HG02678 (cell line): ENCODE measurements around the gene CCDC178.

Experiments used
- ATAC-seq: cut with Tn5 transposase; IDR thresholded peaks from one replicate; pipeline ENCODE4 v1.9.1; 2021; ENCODE audit warnings: mild to moderate bottlenecking, moderate library complexity; ENCODE audit not compliant: unreplicated experiment

Gene CCDC178

DNA sequence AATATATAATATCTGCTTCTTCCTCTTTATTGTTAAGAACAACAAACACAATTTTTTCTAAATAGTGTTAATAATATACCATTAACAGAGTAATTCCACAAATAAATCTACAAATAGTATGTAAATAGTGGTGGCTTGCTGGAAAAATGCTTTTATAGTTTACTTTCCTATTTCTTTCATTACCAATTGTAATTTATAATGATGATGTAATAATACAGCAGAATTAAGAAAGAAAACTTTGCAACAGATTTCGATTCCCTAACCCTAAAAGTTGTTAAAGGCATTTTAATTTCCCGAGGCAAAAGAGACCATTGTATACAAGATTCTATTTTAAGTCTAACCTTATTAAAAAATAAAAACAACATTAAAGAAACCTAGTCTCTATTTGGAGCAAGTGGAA, 307.9 kb downstream of the CCDC178 start:
- no peak for ATAC-seq

DNA sequence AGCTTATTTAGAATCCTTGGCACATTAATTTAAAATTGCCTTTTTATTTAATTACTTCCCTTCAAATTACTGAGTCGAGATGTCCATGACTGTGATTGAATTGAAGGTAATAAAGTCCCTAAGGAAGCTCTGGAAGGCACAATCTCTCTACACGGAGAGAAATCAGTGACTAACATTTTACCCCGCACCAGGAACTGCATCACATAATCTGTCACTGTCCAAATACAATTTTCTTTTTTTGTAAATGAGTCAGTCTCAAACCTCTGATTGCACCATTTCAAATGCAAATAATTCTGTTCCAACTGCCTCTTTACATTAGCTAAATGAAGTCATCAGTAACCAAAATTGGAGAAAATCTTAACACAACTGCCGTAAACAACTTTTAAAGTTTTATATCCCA, 311.9 kb downstream of the CCDC178 start:
- ATAC-seq, result no peak

DNA sequence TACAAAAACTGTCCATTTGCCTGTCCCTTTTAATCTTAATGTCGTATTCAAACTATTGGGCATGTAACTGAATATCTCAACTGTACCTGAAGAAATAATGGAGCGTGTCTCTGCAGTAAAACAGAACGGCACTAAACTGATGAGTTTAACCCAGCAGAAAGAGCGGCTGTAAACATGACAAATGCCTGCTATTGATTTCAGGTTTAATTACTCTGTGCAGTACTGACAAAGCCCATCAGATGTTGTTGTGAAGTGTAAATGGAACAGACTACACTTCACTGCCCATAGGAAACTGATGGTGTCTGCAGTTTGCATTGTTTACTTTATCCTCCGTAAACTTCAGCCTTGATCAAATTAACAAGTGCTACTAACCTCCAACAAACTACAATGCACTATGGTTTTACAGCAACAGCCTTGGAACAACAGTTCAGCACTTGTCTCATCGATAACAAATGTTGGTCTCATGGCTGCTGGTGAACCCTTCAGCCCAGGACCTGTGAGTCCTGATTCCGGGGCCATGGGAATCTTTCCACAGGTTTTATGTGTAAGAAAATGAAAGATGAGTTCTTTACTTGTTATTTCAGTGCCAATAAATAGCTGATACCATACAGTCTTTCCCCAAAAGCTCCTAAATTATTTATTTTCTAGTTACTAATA, 316.5 kb downstream of the CCDC178 start:
- no peak for ATAC-seq

DNA sequence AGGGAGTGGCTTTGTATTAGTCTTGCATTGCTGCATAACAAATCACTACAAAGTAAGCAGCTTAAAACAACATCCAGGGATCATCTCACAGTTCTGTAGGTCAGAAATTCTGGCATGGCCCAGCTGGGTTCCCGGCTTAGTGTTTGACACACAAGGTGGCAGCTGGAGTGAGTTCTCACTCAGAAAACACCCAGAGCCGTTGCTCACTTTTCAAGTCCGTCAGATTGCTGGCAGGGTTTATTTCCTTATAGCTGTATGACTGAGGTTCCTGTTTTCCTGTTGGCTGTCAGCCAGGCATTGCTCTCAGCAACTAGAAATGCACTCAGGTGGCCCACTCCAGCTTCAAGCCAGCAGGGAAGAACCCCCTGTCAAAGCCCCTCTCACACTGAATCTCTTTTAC, 324.1 kb downstream of the CCDC178 start:
- ATAC-seq, result no peak

DNA sequence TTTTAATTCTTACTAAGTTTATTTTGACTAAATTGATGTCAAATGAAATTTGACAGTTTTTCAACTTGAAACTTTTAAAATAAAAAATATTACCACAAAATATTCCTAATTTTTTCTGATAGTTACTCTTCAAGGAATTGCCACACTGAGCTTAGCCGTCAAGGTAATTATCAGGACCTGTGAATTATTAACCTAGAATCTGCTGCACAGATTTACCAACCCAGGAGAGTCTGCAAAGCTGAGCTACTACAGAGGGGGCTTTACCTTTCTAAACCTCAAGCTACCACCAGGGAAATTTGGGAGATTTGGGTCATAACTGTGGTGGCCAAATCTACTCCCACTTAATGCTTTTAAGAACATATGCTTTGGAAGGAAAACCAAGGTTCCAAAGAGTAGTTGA, 324.6 kb downstream of the CCDC178 start:
- ATAC-seq, result no peak

DNA sequence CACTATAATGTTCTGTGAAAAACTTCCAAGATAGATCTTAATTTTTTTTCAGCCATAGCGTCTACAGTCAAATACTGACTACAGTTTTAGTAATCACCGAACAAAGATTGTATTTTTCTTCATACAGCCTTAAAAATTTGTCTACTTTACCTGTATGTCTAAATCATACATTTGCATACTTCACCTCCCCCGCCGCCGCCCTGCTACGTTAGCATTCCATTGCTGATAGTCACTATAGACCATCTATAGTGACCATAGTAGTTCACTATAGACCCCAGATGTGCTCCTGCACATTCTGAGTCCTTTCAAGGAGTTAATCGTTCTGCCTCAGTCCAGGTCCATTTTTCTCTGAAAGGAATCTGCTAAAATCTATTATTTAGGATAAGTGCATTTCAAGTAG, 325.0 kb downstream of the CCDC178 start:
- no peak for ATAC-seq

DNA sequence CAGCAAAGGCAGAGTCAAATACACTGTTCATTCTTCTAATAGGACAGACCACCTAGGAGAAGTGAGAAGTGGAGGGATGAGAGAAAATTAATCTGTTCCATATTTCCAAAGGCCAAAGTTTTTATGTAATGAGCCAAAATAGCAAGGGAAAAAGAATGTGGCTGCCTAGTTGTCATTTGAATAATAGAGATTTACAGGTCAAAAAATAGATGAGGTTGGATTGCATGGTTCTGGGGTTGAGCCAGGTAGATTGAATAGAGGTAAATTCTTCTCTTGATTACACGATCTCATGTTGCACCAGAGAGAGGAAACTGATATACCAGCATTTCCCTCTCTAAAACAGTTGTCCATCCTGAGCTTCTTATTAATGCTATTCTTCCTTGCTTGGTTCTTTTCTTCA, 325.8 kb downstream of the CCDC178 start:
- ATAC-seq, result no peak

DNA sequence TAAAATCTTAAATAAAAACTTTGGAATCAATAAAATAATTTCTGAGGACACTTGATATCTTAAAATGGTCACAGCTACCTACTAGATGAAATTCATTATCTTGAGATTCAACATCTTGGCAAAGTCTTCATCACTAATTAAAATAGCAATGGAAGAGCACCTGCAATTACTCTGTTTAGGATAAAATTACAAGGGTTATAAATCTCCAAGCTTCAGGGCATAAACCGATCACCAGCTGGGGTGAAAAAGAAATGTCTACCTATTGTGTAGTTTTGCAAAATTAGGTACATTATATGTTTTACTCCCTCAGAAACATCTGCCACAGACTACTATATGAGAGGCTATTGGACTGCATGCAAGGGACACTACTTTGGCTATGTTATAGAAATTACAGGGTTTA, 327.1 kb downstream of the CCDC178 start:
- no peak for ATAC-seq

DNA sequence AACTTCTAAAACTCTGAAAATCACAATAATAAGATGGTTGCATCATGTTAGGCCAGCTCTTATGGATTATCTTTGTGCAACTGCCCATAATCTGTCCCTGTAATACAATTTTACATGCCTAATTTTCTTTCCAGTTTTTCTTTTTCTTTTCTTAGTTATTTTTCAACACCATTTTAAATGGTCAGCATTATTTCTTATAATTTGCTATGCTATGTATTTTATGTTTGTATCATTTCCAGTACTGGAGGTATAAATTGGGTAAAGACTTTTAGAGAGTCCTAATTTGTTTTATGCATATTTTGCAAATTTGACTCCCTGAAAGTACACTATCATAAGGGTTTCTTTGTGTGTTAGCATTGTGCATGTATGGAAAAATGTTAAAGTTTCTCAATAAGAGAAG, 333.0 kb downstream of the CCDC178 start:
- no peak for ATAC-seq

DNA sequence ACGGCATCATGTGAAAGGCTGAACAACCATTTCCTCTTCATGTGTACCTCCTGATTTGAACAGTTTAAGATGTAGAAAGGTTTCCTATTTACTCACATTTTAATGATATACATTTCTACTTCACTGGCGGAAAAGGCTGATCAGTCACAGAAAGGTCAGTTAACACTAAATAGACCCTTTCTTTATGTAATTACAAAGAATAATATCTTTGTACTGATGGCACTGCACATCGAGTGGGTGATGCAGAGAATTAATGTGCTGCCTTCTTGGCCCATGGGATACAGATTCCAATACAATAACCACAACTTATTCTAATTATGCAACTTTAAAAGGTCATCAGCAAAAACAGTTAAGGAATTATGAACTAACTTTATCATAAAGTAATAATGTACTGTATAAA, 339.2 kb downstream of the CCDC178 start:
- ATAC-seq, result no peak

DNA sequence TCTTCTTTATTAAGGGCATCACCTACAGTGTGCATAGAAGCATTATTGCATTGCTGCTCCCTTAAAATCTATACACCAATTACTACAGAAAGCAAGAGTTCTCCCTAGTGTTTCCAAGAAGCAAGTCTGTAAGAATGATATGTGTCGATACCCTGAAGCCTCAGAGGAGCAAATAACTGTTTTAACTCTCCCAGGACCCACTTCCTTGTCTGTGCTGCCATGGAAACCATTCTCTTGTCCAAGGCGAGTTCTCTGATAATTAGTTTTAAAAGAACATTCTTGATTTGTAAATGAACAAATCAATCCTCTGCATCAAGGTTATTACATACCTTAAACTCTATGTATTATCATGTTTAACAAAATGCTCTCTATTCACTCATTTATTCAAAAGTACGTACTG, 340.9 kb downstream of the CCDC178 start:
- ATAC-seq, result no peak

DNA sequence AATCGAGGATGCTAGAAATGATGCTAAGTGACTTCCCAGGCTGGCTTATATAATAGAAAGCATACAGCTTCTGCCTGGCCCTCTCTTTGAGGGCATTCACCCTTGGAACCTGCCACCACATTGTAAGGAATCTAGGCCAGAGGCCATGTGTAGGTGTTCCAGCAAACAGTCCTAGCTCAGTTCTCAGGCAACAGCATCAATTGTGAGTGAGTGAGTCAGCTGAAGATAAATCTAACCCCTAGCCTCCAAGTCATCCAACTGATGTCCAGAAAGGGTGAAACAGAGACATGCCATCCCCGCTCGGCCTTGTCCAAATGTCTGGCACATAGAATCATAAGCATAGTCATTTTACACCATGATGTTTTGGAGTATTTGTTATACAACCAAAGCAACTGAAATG, 343.4 kb downstream of the CCDC178 start:
- ATAC-seq, result no peak

DNA sequence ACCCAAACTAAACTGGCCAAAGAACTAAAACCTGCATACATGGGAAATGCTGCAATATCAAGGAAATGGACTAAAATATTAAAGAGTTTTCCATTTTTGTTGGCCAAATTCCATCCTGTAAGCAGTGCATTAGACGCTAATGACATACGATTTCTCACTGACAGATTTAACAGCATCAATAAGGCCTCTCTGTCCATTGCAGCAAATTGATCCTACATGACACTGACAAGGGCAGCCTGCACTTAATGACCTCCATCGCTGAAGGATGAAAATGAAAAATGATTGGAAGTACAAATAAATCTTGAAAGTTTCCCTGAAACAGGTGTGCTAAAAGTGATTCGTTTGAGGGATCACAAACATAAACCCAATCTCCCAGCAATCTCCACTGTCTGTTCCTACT, 350.1 kb downstream of the CCDC178 start:
- ATAC-seq, result no peak

DNA sequence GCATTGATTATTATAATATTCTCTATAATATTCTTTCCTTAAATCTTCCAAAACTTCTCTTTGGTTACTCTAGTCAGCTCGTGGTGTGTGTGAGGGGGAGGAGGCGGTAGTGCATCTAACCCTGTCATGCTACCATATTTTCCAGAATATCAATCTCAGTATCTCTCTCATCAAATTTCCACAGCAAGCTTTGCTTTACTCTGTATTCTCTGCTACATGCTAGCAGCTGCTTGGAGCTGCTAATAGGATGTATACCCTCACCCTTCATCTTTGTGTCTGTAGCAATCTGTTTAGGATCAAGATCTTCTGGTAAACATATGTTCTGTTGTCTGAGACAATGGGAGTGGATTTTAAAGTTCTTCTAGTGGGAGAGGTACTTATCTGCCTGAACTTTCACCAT, 363.9 kb downstream of the CCDC178 start:
- no peak for ATAC-seq

DNA sequence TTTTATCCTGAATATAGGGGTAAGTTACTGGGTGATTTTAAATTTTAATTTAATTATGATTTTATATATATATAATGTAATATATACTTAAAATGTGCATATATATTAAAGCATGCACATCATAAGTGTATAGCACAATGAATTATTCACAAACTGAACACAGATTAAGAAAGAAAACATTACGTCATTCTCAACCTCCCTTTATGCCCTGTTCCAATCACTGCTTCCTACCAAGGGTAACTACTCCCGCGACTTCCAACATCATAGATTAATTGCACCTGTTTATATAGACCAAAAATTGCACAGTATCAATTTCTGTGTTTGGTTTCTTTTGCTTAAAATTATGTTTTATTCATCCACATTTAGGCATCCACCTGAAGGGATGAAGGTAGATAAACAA, 366.4 kb downstream of the CCDC178 start:
- ATAC-seq, result no peak

DNA sequence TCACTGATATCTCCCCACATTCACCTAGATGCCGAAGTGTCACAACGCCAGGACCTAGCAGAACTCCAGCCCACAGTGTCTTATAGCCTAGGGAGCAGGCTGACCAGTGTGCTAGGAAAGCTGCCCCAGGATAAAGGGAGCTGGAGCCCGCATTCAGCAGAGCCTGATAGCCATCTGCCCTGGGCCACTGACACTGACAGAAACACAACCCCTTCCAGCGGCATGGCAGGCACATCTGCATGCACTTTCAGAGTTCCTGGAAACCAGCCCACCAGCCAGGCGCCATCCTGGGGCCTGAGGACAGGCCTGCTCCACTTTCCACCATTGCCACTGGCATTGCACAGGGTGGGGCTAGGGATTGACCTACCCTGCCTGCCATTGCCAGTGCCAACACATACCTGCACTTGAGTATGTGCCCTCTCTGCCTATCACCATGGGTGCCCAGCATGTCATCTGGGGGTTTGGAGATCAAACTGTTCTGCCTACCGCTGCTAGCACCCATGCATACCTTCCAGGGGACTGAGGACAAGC, 377.6 kb downstream of the CCDC178 start:
- ATAC-seq, result no peak

DNA sequence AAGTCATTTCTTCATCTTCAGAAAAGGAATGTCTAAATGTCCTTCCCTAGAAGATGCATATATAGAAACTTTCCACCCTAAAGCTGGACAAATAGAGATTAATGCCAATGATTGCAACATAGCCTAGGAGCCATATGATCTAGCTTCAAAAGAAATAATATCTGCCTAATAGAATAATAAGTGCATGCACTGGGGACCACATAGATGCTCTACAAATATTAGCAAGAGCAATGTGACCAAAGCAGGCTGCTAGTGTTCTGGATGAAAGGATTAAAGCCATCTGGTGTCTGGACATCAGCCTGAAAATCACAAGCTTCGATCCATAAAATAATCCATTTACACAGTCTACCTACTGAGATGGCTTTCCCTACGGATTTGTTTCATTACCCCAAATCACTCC, 387.6 kb downstream of the CCDC178 start:
- no peak for ATAC-seq

DNA sequence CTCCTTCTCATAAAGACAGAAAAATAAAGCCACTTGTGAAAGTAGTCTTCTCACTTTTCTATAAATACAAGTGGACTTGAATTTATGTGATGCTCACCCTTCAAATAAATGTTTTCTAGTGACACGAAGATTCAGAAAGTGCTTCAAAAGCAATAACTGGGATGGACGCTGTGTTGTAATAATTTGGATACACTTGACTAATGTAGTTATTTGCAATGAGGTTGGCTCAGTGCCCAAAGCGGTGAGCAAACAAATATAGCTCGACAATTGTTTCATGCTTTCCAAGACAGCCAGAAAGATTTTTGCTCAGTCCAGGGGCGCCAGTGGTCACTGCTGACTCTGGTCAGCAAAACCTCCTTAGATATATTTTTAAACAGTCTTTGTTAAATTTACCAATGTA, 389.1 kb downstream of the CCDC178 start:
- ATAC-seq, result no peak

DNA sequence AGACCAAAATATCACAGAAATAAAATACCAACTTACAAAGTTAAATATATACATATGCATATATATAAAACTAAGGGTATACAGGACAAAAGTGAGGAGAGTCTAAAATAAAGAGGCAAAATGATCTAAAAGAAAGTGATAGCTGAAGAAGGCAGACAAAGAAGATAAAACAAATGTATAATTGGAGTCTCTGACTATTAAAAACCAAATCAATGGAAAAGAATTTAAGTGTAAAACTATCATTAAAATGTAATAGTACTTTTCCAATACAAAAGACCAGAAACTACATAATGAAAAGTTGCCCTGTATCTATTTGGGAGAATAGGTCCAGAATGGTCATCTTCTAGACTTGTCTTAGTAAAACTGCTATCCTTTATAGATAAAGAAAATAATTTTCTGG, 400.3 kb downstream of the CCDC178 start:
- ATAC-seq, result no peak

DNA sequence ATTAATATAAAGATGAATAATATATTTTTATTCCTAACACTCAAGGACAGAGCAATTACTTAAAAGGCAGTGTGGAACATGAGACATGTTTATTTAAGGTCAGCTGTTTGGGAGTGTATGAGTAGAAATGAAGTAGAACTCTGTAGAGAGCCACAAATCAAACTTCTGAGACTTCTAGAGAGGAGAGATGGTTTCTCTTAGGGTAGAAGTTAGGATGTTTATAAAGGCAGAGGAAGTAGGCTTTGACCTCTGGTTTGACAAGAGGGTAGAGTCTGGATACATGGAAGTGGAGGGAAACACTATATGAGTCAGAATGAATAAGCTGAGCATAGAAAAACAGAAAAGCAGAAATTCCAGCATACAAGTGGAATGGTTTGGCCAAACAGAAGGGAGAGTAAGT, 405.6 kb downstream of the CCDC178 start:
- ATAC-seq, result no peak

DNA sequence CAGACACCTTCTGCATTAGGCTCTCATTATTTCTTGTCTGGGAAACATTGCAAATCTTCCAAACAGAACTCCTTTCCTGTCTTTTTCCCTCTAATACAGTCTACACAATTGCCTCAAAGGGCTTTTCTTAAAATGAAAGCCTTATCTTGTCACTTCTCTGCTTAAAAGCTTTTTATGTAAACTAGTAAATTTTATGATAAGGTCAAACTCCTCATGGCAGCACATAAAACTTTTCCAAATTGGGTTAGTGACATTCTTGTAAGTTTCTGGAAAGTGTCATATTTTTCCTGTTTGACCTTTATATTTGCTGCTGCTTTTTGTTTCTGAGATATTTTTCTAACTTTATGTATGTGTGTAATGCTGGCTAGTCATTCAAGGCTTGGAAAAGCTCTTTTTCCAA, 406.3 kb downstream of the CCDC178 start:
- no peak for ATAC-seq

DNA sequence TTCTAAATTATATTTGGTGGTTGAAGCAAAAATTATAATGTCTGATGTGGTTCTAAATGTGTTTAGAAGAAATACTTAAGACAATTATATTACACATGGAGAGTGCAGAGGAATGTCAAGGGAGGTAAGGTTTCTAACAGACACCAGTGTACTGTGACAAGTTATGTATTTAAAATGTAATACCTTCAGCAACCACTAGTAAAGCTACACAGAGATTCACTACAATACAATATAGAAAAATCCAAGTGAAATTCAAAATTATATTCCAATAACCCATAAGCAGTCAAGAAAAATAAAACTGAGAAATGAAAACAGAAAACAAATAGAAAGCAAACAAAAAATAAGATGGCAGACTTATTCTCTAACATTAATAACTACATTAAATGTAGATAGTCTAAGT, 418.2 kb downstream of the CCDC178 start:
- ATAC-seq, result no peak

DNA sequence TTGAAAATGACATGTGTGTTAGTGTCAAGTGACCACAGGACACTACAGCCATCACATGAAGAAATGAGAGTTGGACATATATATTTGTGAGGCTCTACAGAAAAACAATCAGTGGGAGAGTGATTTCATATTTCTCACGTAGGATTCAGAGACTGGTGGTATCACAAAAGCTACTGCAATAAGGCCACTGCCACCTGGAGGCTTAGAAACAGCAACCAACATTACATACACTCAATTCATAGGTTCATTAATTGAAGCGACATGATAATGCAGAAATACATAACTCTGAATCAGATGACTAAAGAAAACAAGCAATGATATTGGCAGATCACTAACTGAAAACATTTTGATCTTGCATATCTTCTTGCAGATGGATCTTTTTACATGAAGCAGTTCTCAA, 419.6 kb downstream of the CCDC178 start:
- no peak for ATAC-seq
